ENCODE measurements around the gene ATP2B2. TPM values are rescaled to one million over a fixed set of nuclear protein-coding genes. Genes with fewer than 3 reads are reported as not detected.

Gene ATP2B2
- total and polyA plus RNA-seq, 2 of the 8 experiments (the other 6 are each of a cell fraction or from before 2014, with no cell fraction given): 0.14 to 1.2 TPM

DNA sequence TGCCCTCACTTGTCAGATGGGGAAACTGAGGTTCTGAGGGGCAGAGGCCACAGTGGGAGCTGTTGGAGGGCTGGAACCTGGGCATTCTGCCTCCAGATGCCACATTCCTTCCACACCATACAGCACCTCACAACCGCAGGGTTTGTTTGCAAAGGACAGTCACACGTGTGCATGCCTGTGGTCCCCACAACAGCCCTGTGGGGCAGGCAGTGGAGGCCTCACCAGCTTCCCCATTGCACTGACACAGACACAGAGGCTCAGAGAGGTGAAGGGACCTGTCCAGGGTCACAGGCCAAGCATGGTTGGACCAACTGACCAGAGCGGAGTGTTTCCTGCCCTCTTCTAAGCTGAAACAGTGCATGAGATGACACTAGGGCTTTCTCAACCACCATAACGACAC lies 109.3 kb downstream of the ATP2B2 start:
- ChIA-PET CTCF (ENCODE audit: partially characterized antibody) (interaction anchor here (0.5 to 1.1 kb wide), 4 partner anchors 9 to 586 kb away, joined by 3 to 4 read pairs (median 4); no protein-coding TSS in a partner anchor), POLR2A (ENCODE audit: partially characterized antibody) (no interaction called here)
- Histone ChIP-seq H3K4me1 (replicated peaks in 1 of 4; ENCODE audit: control insufficient read depth in 3 of 4, insufficient read depth in 4 of 4, low read length in 3 of 4) (peaks cover 6 to 22% (median 14%) of the 10 kb centered on the region in 4 experiments), H3K9ac (replicated peaks in 1 of 4; ENCODE audit: extremely low read depth in 1 of 4, low read depth in 3 of 4, low read length in 3 of 4) (no peak overlapping the region), H3K14ac (ENCODE audit: insufficient read length) (no peak overlapping the region), H3K79me2 (ENCODE audit: control insufficient read depth in 1 of 2, insufficient read depth in 2 of 2, low read length in 2 of 2) (no peaks in the 10 kb centered on the region), H3K18ac (ENCODE audit: extremely low read depth, low read length) (peak overlapping the region; percentile 52; the same call in 1 of the 2 replicates), H2BK120ac (replicated peaks; ENCODE audit: low read depth, low read length) (no peak overlapping the region), H2BK15ac (ENCODE audit: low read length) (peak overlapping the region; percentile 77; the same call in 1 of the 2 replicates), H4K5ac (ENCODE audit: insufficient read length, low read depth, low read length) (no peak overlapping the region), H4K91ac (replicated peaks; ENCODE audit: insufficient read length, low read length) (peak overlapping the region; percentile 81), H3K27me3 (replicated peaks in 1 of 4; ENCODE audit: control insufficient read depth in 3 of 4, extremely low read depth in 1 of 4, insufficient read depth in 3 of 4, low read length in 3 of 4) (no peaks in the 10 kb centered on the region; a peak in 1 of 7 replicates), H4K8ac (ENCODE audit: extremely low read depth, insufficient read depth, low read length) (no peak overlapping the region), H3K79me1 (ENCODE audit: low read depth, low read length) (no peaks in the 10 kb centered on the region), H2BK20ac (ENCODE audit: low read length) (peak overlapping the region; percentile 88), H3K36me3 (ENCODE audit: control insufficient read depth in 2 of 4, insufficient read depth in 4 of 4, low read length in 3 of 4) (no peaks in the 10 kb centered on the region), H3K23ac (ENCODE audit: insufficient read length) (no peak overlapping the region), H3K9me3 (ENCODE audit: insufficient read depth in 2 of 2, low read depth in 1 of 2, low read length in 1 of 2) (no peaks in the 10 kb centered on the region; a peak in 1 of 4 replicates), H3K4me3 (ENCODE audit: extremely low read depth in 1 of 4, insufficient read depth in 2 of 4, low read depth in 3 of 4, low read length in 4 of 4) (no peak overlapping the region), H3K27ac (ENCODE audit: low read depth, low read length) (no peak overlapping the region), H4K20me1 (replicated peaks in 1 of 2; ENCODE audit: control insufficient read depth in 1 of 2, insufficient read depth in 2 of 2, low read length in 2 of 2) (no peaks in the 10 kb centered on the region), H3K4ac (replicated peaks; ENCODE audit: insufficient read length, low read depth, low read length) (peak overlapping the region; percentile 16), H3K23me2 (ENCODE audit: low read depth, low read length) (no peaks in the 10 kb centered on the region), H3K4me2 (ENCODE audit: insufficient read depth in 1 of 2, low read depth in 2 of 2, low read length in 2 of 2) (no peak overlapping the region; a peak in 1 of 4 replicates), H2BK12ac (ENCODE audit: low read depth, low read length) (peak overlapping the region; percentile 72; the same call in 1 of the 2 replicates), H3K56ac (replicated peaks; ENCODE audit: insufficient read length, low read depth, low read length) (no peak overlapping the region), H2BK5ac (ENCODE audit: low read depth, low read length) (peak overlapping the region; percentile 66; the same call in 1 of the 2 replicates), H2AK5ac (ENCODE audit: low read depth, low read length) (peak overlapping the region; percentile 94; the same call in 1 of the 2 replicates), H2AFZ (ENCODE audit: low read length) (no peak overlapping the region)
- WGBS, 2 experiments (ENCODE audit: extremely low coverage in 1 of 2, insufficient coverage in 1 of 2, insufficient read length in 1 of 2, insufficient replicate concordance in 2 of 2, low coverage in 1 of 2, low lambda C conversion rate in 2 of 2, missing lambda C conversion rate in 1 of 2): 79% methylated on average over 4 of the region's 4 CpGs; no CpG with 5 or more reads in 1 of the 2 experiments
- TF ChIP-seq GABPA (IDR thresholded peaks at IDR 0.05; ENCODE audit: borderline replicate concordance, insufficient read depth, low read length) (no peak), NANOG (IDR thresholded peaks at IDR 0.05; ENCODE audit: insufficient read depth, low read depth, low read length, poor library complexity, severe bottlenecking) (no peak), CHD1 (IDR thresholded peaks at IDR 0.05; ENCODE audit: low read depth, low read length) (no peak), BACH1 (IDR thresholded peaks at IDR 0.05; ENCODE audit: low read length) (no peak), SRF (IDR thresholded peaks at IDR 0.05; ENCODE audit: low read depth, low read length) (no peak), ZNF274 (IDR thresholded peaks at IDR 0.05; ENCODE audit: borderline replicate concordance, extremely low read depth, low read length) (no peak), SP2 (IDR thresholded peaks at IDR 0.05; ENCODE audit: low read length) (no peak), BCL11A (IDR thresholded peaks at IDR 0.05; ENCODE audit: low read depth in 2 of 2, low read length in 2 of 2) (no peak), YY1 (IDR thresholded peaks at IDR 0.05; ENCODE audit: low read depth, low read length) (no peak), SIRT6 (IDR thresholded peaks at IDR 0.05; ENCODE audit: low read length) (no peak)
- FAIRE-seq (no peak), DNase-seq (ENCODE audit: low read depth in 1 of 2, low spot score in 2 of 2) (no peak)

All from H1 (cell line).